ENCODE measurements around the gene KANSL3.
A peak's percentile ranks its signal among the peaks of the same experiment; 100 is the strongest.

DNA sequence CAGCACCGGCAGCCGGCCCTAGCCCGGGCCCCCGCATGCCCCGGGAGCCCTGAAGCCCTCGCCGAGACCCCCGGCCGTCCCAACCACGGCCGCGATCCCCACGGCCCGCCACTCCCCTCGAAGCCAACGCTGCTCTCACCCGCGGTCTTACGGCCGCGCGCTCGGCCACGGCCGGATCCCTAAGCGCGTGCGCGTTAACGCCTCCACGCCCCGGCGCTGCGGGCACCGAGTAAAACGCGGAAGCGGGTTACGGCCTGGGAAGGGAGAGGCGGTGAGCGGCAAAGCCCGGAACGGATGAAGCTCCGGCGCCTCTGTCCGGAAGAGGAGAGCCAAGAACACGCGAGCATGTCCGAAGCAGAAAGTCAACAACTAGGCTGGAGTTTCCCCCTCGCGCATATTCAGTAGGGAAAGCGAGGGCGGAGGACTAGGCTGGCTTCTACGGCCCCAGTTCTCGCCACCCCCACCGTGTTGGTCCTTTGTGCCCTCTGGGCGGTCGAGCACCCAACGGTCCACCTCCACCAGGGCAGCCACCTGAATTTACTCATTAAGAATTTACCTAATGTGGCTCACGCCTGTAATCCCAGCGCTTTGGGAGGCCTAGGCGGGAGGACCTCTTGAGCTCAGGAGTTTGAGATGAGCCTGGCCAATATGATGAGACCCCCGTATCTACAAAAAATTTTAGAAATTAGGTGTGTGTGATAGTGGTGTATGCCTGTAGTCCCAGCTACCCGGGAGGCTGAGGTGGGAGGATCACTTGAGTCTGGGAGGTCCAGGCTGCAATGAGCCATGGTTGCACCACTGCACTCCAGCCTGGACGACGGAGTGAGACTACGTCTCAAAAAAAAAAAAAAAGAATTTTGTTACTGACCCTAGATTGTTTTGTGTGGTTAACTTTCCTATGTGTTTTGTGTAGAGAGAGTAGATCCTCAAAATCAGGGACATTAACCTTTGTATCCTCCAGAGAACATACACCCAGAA, at the start of gene KANSL3:
- TF ChIP-seq, protein P1, sequence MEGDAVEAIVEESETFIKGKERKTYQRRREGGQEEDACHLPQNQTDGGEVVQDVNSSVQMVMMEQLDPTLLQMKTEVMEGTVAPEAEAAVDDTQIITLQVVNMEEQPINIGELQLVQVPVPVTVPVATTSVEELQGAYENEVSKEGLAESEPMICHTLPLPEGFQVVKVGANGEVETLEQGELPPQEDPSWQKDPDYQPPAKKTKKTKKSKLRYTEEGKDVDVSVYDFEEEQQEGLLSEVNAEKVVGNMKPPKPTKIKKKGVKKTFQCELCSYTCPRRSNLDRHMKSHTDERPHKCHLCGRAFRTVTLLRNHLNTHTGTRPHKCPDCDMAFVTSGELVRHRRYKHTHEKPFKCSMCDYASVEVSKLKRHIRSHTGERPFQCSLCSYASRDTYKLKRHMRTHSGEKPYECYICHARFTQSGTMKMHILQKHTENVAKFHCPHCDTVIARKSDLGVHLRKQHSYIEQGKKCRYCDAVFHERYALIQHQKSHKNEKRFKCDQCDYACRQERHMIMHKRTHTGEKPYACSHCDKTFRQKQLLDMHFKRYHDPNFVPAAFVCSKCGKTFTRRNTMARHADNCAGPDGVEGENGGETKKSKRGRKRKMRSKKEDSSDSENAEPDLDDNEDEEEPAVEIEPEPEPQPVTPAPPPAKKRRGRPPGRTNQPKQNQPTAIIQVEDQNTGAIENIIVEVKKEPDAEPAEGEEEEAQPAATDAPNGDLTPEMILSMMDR (conservative IDR thresholded peaks at IDR 0.05), result no peak
- TF ChIP-seq ZFX (IDR thresholded peaks at IDR 0.05), result peak; percentile 83; the same call in 1 of the 2 replicates
